IMR-90 (cell line): Measurements from ENCODE around the gene POLR3B. TPM values are rescaled to one million over a fixed set of nuclear protein-coding genes. Genes with fewer than 3 reads are reported as not detected.

Experiments used
- ATAC-seq: fragments of 200-7000 bp; cut with Tn5 transposase; 2 replicates; pipeline ENCODE4 v1.9.1; 2020; ENCODE audit warnings: low read depth, mild to moderate bottlenecking, moderate library complexity
- BruUV-seq: library from RNA; stranded (reverse); fragments of 400-500 nt; replicated peaks from 2 replicates; lab custom pipeline; 2021; lab: Mats Ljungman, UMichigan
- CTCF ChIA-PET: fragments of 300-600 bp; formaldehyde crosslinking; extraction: SDS; loops from one replicate; lab custom pipeline; 2021; ENCODE audit warnings: antibody characterized with exemption; lab: Yijun Ruan, JAX
- POLR2A ChIA-PET: fragments of 300-600 bp; sonication (Branson Sonifier 250); formaldehyde crosslinking; loops from one replicate; lab custom pipeline; 2022; ENCODE audit warnings: antibody characterized with exemption; ENCODE audit not compliant: unreplicated experiment; lab: Charles Lee
- DNase-seq: peaks from one replicate; pipeline ENCODE4 v3.0.0; 2013
- H2AFZ ChIP-seq: replicated peaks from 2 replicates; pipeline ENCODE3; 2013; ENCODE audit warnings: low read length, mild to moderate bottlenecking; ENCODE audit not compliant: poor library complexity
- H2AK5ac ChIP-seq: 2 replicates; pipeline ENCODE4 v1.6.1; 2013; ENCODE audit warnings: low read depth, low read length, inconsistent platforms
- H2AK9ac ChIP-seq: replicated peaks from 2 replicates; pipeline ENCODE3; 2013; ENCODE audit warnings: mild to moderate bottlenecking, low read depth, low read length, moderate library complexity; ENCODE audit not compliant: poor library complexity
- H2BK120ac ChIP-seq: 2 replicates; pipeline ENCODE4 v1.6.1; 2013; ENCODE audit warnings: low read depth, low read length, inconsistent platforms
- H2BK15ac ChIP-seq: 3 replicates; pipeline ENCODE4 v1.6.1; 2013; ENCODE audit warnings: low read depth, low read length, inconsistent platforms
- H2BK20ac ChIP-seq: 2 replicates; pipeline ENCODE4 v1.6.1; 2013; ENCODE audit warnings: low read depth, mild to moderate bottlenecking, inconsistent platforms, low read length, moderate library complexity
- H2BK5ac ChIP-seq: 2 replicates; pipeline ENCODE4 v1.6.1; 2013; ENCODE audit warnings: mild to moderate bottlenecking, low read depth, low read length, inconsistent platforms; ENCODE audit not compliant: poor library complexity, severe bottlenecking
- H3K14ac ChIP-seq: replicated peaks from 2 replicates; pipeline ENCODE4 v1.6.1; 2013; ENCODE audit warnings: low read depth, low read length, inconsistent platforms
- H3K18ac ChIP-seq: 2 replicates; pipeline ENCODE4 v1.6.1; 2013; ENCODE audit warnings: low read depth, low read length, control low read depth
- H3K23ac ChIP-seq: 2 replicates; pipeline ENCODE4 v1.6.1; 2013; ENCODE audit warnings: low read depth, low read length, inconsistent platforms
- H3K27ac ChIP-seq: 2 replicates; pipeline ENCODE4 v1.5.1; 2013; ENCODE audit warnings: mild to moderate bottlenecking, control low read depth, low read length; ENCODE audit not compliant: insufficient read depth
- H3K27me3 ChIP-seq: 2 replicates; pipeline ENCODE4 v1.6.1; 2013; ENCODE audit warnings: low read length; ENCODE audit not compliant: control insufficient read depth, insufficient read depth
- H3K36me3 ChIP-seq: 2 replicates; pipeline ENCODE4 v1.6.1; 2013; ENCODE audit warnings: low read length, mixed read lengths; ENCODE audit not compliant: control insufficient read depth, insufficient read depth
- H3K4ac ChIP-seq: 2 replicates; pipeline ENCODE4 v1.6.1; 2013; ENCODE audit warnings: low read depth, low read length, inconsistent platforms
- H3K4me1 ChIP-seq: 2 replicates; pipeline ENCODE4 v1.6.1; 2013; ENCODE audit warnings: low read length, mixed read lengths; ENCODE audit not compliant: control insufficient read depth, insufficient read depth
- H3K4me2 ChIP-seq: 2 replicates; pipeline ENCODE4 v1.6.1; 2013; ENCODE audit warnings: low read depth, mild to moderate bottlenecking, control low read depth, low read length, moderate library complexity
- H3K4me3 ChIP-seq: 2 replicates; pipeline ENCODE4 v1.5.1; 2013; ENCODE audit warnings: low read depth, mild to moderate bottlenecking, control low read depth, low read length, moderate library complexity; ENCODE audit not compliant: insufficient read depth
- H3K56ac ChIP-seq: 2 replicates; pipeline ENCODE4 v1.6.1; 2013; ENCODE audit warnings: low read length, inconsistent platforms; ENCODE audit not compliant: insufficient read depth; ENCODE audit errors: extremely low read depth
- H3K79me1 ChIP-seq, 2 experiments: 2 replicates each; pipeline ENCODE4 v1.6.1; 2013; ENCODE audit warnings: low read length in 2 of 2, inconsistent platforms in 1 of 2, low read depth in 1 of 2
- H3K9ac ChIP-seq: 2 replicates; pipeline ENCODE4 v1.6.1; 2013; ENCODE audit warnings: low read depth, low read length, control low read depth
- H3K9me1 ChIP-seq: 2 replicates; pipeline ENCODE4 v1.6.1; 2013; ENCODE audit warnings: low read length, inconsistent platforms; ENCODE audit not compliant: insufficient read depth
- H3K9me3 ChIP-seq: 2 replicates; pipeline ENCODE4 v1.6.1; 2013; ENCODE audit warnings: low read length; ENCODE audit not compliant: control insufficient read depth, insufficient read depth
- H4K20me1 ChIP-seq: 2 replicates; pipeline ENCODE4 v1.6.1; 2013; ENCODE audit warnings: low read length, inconsistent platforms; ENCODE audit not compliant: insufficient read depth
- H4K5ac ChIP-seq: 2 replicates; pipeline ENCODE4 v1.6.1; 2013; ENCODE audit warnings: mild to moderate bottlenecking, low read depth, low read length, control low read depth
- H4K8ac ChIP-seq, 2 experiments: 2 replicates each; pipeline ENCODE4 v1.6.1; 2013; ENCODE audit warnings: low read depth in 2 of 2, low read length in 2 of 2, control low read depth in 1 of 2, inconsistent platforms in 1 of 2
- H4K91ac ChIP-seq: 2 replicates; pipeline ENCODE4 v1.6.1; 2013; ENCODE audit warnings: low read depth, low read length, inconsistent platforms; ENCODE audit not compliant: insufficient read depth
- BHLHE40 ChIP-seq: fragments of 150-350 bp; IDR thresholded peaks from 2 replicates; pipeline ENCODE4 v1.6.1; 2016; ENCODE audit warnings: mild to moderate bottlenecking, low read depth, low read length
- CEBPB ChIP-seq: IDR thresholded peaks from 2 replicates; pipeline ENCODE4 v1.6.1; 2012; ENCODE audit warnings: low read depth, low read length, improper control_type of control experiment
- CHD1 ChIP-seq: IDR thresholded peaks from 2 replicates; pipeline ENCODE4 v1.6.1; 2012; ENCODE audit warnings: low read depth, low read length, improper control_type of control experiment
- CTCF ChIP-seq: conservative IDR thresholded peaks from 2 replicates; pipeline ENCODE4 v1.5.1; 2012; ENCODE audit warnings: mild to moderate bottlenecking, low read depth, low read length, improper control_type of control experiment
- FOS ChIP-seq: fragments of 150-350 bp; IDR thresholded peaks from 2 replicates; pipeline ENCODE4 v1.6.1; 2016; ENCODE audit warnings: low read depth, low read length
- MAFK ChIP-seq: IDR thresholded peaks from 2 replicates; pipeline ENCODE4 v1.6.1; 2012; ENCODE audit warnings: low read depth, low read length, improper control_type of control experiment
- MAZ ChIP-seq: IDR thresholded peaks from 2 replicates; pipeline ENCODE4 v1.6.1; 2012; ENCODE audit warnings: low read depth, mild to moderate bottlenecking, low read length, improper control_type of control experiment, moderate library complexity, borderline replicate concordance
- MXI1 ChIP-seq: IDR thresholded peaks from 2 replicates; pipeline ENCODE4 v1.6.1; 2012; ENCODE audit warnings: low read depth, mild to moderate bottlenecking, low read length, moderate library complexity, borderline replicate concordance
- NFE2L2 ChIP-seq: fragments of 150-350 bp; IDR thresholded peaks from 2 replicates; pipeline ENCODE4 v1.6.1; 2016; ENCODE audit warnings: low read depth, mild to moderate bottlenecking, low read length
- POLR2A ChIP-seq: IDR thresholded peaks from 2 replicates; pipeline ENCODE4 v1.6.1; 2012; ENCODE audit warnings: mild to moderate bottlenecking, low read depth, low read length
- RAD21 ChIP-seq: IDR thresholded peaks from 2 replicates; pipeline ENCODE4 v1.6.1; 2012; ENCODE audit warnings: low read length, improper control_type of control experiment
- RCOR1 ChIP-seq: IDR thresholded peaks from 2 replicates; pipeline ENCODE4 v1.6.1; 2012; ENCODE audit warnings: mild to moderate bottlenecking, low read length, improper control_type of control experiment; ENCODE audit not compliant: insufficient replicate concordance
- RFX5 ChIP-seq: IDR thresholded peaks from 2 replicates; pipeline ENCODE4 v1.8.0; 2012; ENCODE audit warnings: low read depth, mild to moderate bottlenecking, low read length, moderate library complexity
- SMC3 ChIP-seq: fragments of 150-350 bp; IDR thresholded peaks from 2 replicates; pipeline ENCODE4 v1.6.1; 2016; ENCODE audit warnings: low read depth, mild to moderate bottlenecking, antibody characterized with exemption, low read length, moderate library complexity
- USF2 ChIP-seq: fragments of 150-350 bp; IDR thresholded peaks from 2 replicates; pipeline ENCODE4 v1.6.1; 2017; ENCODE audit warnings: mild to moderate bottlenecking, antibody characterized with exemption, low read length, low read depth
- WGBS, 2 experiments: methylation state at CpG; one replicate each; pipeline versions ENCODE4 v1.1.5 to v1.1.7; 2013; ENCODE audit warnings: missing lambda C conversion rate in 2 of 2; ENCODE audit not compliant: insufficient read length in 1 of 2; ENCODE audit errors: extremely low coverage in 2 of 2; 5-methylcytosine and 5-hydroxymethylcytosine counted together
- dilution Hi-C: fragments of 300-500 bp; cut with HindIII; formaldehyde crosslinking; loops from one replicate; pipeline ENCODE4 v1.14.3; 2018; ENCODE audit warnings: low sequenced_read_pairs; ENCODE audit not compliant: unreplicated experiment
- in situ Hi-C: fragments of 300-500 bp; cut with MboI; formaldehyde crosslinking; loops from 3 replicates; pipeline ENCODE4 v1.14.3; 2019; ENCODE audit warnings: low sequenced_read_pairs, inconsistent platforms, mixed read lengths
- intact Hi-C: fragments of 100-400 bp; cut with micrococcal nuclease; formaldehyde crosslinking; loops from 2 replicates; pipeline ENCODE4 v1.10.0; 2022
- polyA plus RNA-seq, 3 experiments: library from polyadenylated mRNA; depleted of rRNA; stranded (reverse); fragments of >200 nt; gene quantifications; 2 replicates each; pipeline ENCODE4 v1.2.3, GENCODE V29; 2012; ENCODE audit warnings: low replicate concordance in 1 of 3
- total RNA-seq: library from RNA; depleted of rRNA; stranded (reverse); fragments of >200 nt; gene quantifications from 2 replicates; pipeline ENCODE4 v1.2.3, GENCODE V29; 2012
- TF ChIP-seq, protein P1 (sequence below): fragments of 150-350 bp; IDR thresholded peaks from 2 replicates; pipeline ENCODE4 v1.6.1; 2016; ENCODE audit warnings: low read depth, mild to moderate bottlenecking, low read length, moderate library complexity, borderline replicate concordance

POLR3B gene
- total and polyA plus RNA-seq, 2 of the 4 experiments (the other 2 are of a cell fraction): 6.9 to 15.4 TPM

- Histone ChIP-seq H4K20me1 (no peaks in the 10 kb centered on the region), H2AFZ (no peak overlapping the region), H3K4me1 (no peaks in the 10 kb centered on the region), H2BK120ac (no peak overlapping the region), H2AK9ac (no peak overlapping the region), H2BK5ac (no peak overlapping the region), H4K91ac (no peak overlapping the region), H3K9me3 (no peaks in the 10 kb centered on the region), H4K8ac (no peak overlapping the region; a peak in 1 of 4 replicates), H3K4me2 (no peak overlapping the region), H3K4ac (no peak overlapping the region), H2BK15ac (no peak overlapping the region), H3K27me3 (no peaks in the 10 kb centered on the region), H3K23ac (no peak overlapping the region), H3K27ac (no peak overlapping the region), H3K9ac (no peak overlapping the region), H3K14ac (no peak overlapping the region), H3K79me1 (no peaks in the 10 kb centered on the region), H3K4me3 (no peak overlapping the region), H2AK5ac (no peak overlapping the region), H3K18ac (no peak overlapping the region), H3K9me1 (peaks cover 3% of the 10 kb centered on the region; the same call in 1 of the 2 replicates), H3K56ac (no peak overlapping the region), H2BK20ac (no peak overlapping the region), H4K5ac (no peak overlapping the region), H3K36me3 (peaks cover 11% of the 10 kb centered on the region)
- intact Hi-C loops (no loop called here), in situ Hi-C loops (no loop called here), dilution Hi-C loops (no loop called here)
- 39% methylated on average over 4 of the region's 7 CpGs; no CpG with 5 or more reads in 1 of the 2 experiments for WGBS, 2 experiments
- ATAC-seq (peak; percentile 46), DNase-seq (peak; percentile 16)
- no TSS peak for BruUV-seq
- ChIA-PET CTCF (interaction anchor here (1.1 kb wide), 1 partner anchor 422 kb away, joined by 3 read pairs; no protein-coding TSS in a partner anchor), POLR2A (no interaction called here)
- no peak for TF ChIP-seq MXI1
- TF ChIP-seq RFX5: no peak
- TF ChIP-seq CEBPB: no peak
- no peak for TF ChIP-seq FOS
- no peak for TF ChIP-seq RCOR1
- TF ChIP-seq RAD21: no peak
- TF ChIP-seq SMC3: no peak
- TF ChIP-seq NFE2L2: no peak
- no peak for TF ChIP-seq MAZ
- TF ChIP-seq CTCF: no peak
- TF ChIP-seq, protein P1, sequence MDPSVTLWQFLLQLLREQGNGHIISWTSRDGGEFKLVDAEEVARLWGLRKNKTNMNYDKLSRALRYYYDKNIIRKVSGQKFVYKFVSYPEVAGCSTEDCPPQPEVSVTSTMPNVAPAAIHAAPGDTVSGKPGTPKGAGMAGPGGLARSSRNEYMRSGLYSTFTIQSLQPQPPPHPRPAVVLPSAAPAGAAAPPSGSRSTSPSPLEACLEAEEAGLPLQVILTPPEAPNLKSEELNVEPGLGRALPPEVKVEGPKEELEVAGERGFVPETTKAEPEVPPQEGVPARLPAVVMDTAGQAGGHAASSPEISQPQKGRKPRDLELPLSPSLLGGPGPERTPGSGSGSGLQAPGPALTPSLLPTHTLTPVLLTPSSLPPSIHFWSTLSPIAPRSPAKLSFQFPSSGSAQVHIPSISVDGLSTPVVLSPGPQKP: no peak
- TF ChIP-seq USF2: no peak
- TF ChIP-seq POLR2A: no peak
- TF ChIP-seq BHLHE40: no peak
- TF ChIP-seq MAFK: no peak
- no peak for TF ChIP-seq CHD1
Observed at GRCh38 chr12:106498056-106498455, 140.5 kb downstream of the POLR3B start.
